Muscle of arm (tissue), 14 donors: Measurements from ENCODE around the gene NCKAP5. TPM values are rescaled to one million over a fixed set of nuclear protein-coding genes. Genes with fewer than 3 reads are reported as not detected.

Experiments used
- DNase-seq: peaks from one replicate; pipeline ENCODE4 v3.0.0-alpha.2; 2013
- long read RNA-seq, 11 donors: transcript quantifications; one replicate each; lab custom pipeline, GENCODE V29; 2026
- polyA plus RNA-seq, 12 donors: library from polyadenylated mRNA; unstranded; fragments of 120-200 nt; gene quantifications; one replicate each; pipeline ENCODE4 v1.2.1, GENCODE V29; 2013; ENCODE audit not compliant: insufficient read length in 12 of 12

Gene NCKAP5
- 10 to 100 TPM in 2 of 12 donors, 1 to 10 TPM in 9, not detected in 1; 3.1 to 17.3 (median 5.4) TPM for polyA plus RNA-seq
- long read RNA-seq, donor 1, result 0 reads
- long read RNA-seq, donor 2, result 0 reads
- long read RNA-seq, donor 3, result 0 reads
- long read RNA-seq, donor 4, result 0 reads
- long read RNA-seq, donor 5, result 0 reads
- long read RNA-seq, donor 6, result 0 reads
- long read RNA-seq, donor 7, result 0 reads
- long read RNA-seq, donor 8, result 0 reads
- long read RNA-seq, donor 9, result 0 reads
- long read RNA-seq, donor 10, result 0 reads
- long read RNA-seq, donor 11, result 0 reads

- peak; percentile 69 for DNase-seq
These were observed at the start of gene NCKAP5 for GRCh38 chr2:133568172-133568571. TSS of gene NCKAP5 (minus strand) at chr2:133568463. CDS start at chr2:133517526, 50,937 bp downstream.

GRCh38 chr2:133609664-133610063 is 41.4 kb upstream of the NCKAP5 start:
- DNase-seq, result no peak

- DNase-seq, result no peak
These were observed 40.0 kb upstream of the NCKAP5 start for GRCh38 chr2:133608291-133608690.

- no peak for DNase-seq
These were observed 39.4 kb upstream of the NCKAP5 start for GRCh38 chr2:133607679-133608078.

GRCh38 chr2:133606616-133607015 is 38.4 kb upstream of the NCKAP5 start:
- DNase-seq, result no peak

GRCh38 chr2:133605766-133606137 is 37.5 kb upstream of the NCKAP5 start:
- DNase-seq, result no peak

GRCh38 chr2:133605011-133605765 is 36.9 kb upstream of the NCKAP5 start:
- no peak for DNase-seq

GRCh38 chr2:133603109-133603508 is 34.8 kb upstream of the NCKAP5 start:
- no peak for DNase-seq

- peak; percentile 54 for DNase-seq
These were observed 34.3 kb upstream of the NCKAP5 start for GRCh38 chr2:133602538-133602937.

GRCh38 chr2:133600266-133600928 is 32.1 kb upstream of the NCKAP5 start:
- no peak for DNase-seq

- DNase-seq, result no peak
These were observed 31.5 kb upstream of the NCKAP5 start for GRCh38 chr2:133599811-133600210.

- DNase-seq, result no peak
These were observed 31.0 kb upstream of the NCKAP5 start for GRCh38 chr2:133599211-133599803.

- no peak for DNase-seq
These were observed 30.5 kb upstream of the NCKAP5 start for GRCh38 chr2:133598769-133599168.

- DNase-seq, result no peak
These were observed 28.6 kb upstream of the NCKAP5 start for GRCh38 chr2:133596701-133597393.

- peak; percentile 82 for DNase-seq
These were observed 22.9 kb upstream of the NCKAP5 start for GRCh38 chr2:133591164-133591563.

- DNase-seq, result no peak
These were observed 21.2 kb upstream of the NCKAP5 start for GRCh38 chr2:133589456-133589855.

- DNase-seq, result no peak
These were observed 19.9 kb upstream of the NCKAP5 start for GRCh38 chr2:133588144-133588543.

- DNase-seq, result no peak
These were observed 18.7 kb upstream of the NCKAP5 start for GRCh38 chr2:133586978-133587377.

- no peak for DNase-seq
These were observed 12.9 kb upstream of the NCKAP5 start for GRCh38 chr2:133581010-133581760.

GRCh38 chr2:133579274-133579673 is 11.0 kb upstream of the NCKAP5 start:
- DNase-seq, result no peak

- no peak for DNase-seq
These were observed 8.5 kb upstream of the NCKAP5 start for GRCh38 chr2:133576714-133577113.
